ENCODE results near the gene COL27A1.

- TF ChIP-seq ZBTB17 (tag by site-specific recombination; IDR thresholded peaks at IDR 0.05): no peak
- TF ChIP-seq KLF7 (tag by site-specific recombination; IDR thresholded peaks at IDR 0.05; ENCODE audit: borderline replicate concordance): no peak
- TF ChIP-seq ZNF398 (tag by site-specific recombination; IDR thresholded peaks at IDR 0.05): no peak
- no peak for TF ChIP-seq ZNF184 (tag by site-specific recombination; IDR thresholded peaks at IDR 0.05)
- TF ChIP-seq YY1 (tag by site-specific recombination; IDR thresholded peaks at IDR 0.05): no peak
- TF ChIP-seq CTCF (tag by site-specific recombination; IDR thresholded peaks at IDR 0.05): no peak
Measured at GRCh38 chr9:114264806-114265550, 109.6 kb downstream of the COL27A1 start.

Data from HEK293 (cell line).